ENCODE data around the gene CHRNB1. TPM values are rescaled to one million over a fixed set of nuclear protein-coding genes. Genes with fewer than 3 reads are reported as not detected.
"Not testable (repeated sequence)": the region's sequence is repeated elsewhere in the genome, so short reads cannot be mapped to it uniquely, and the experiment has no call there.

Gene CHRNB1
- total and polyA plus RNA-seq, 2 of the 8 experiments (the other 6 are each of a cell fraction or from before 2014, with no cell fraction given): 14.1 to 28.2 TPM

GRCh38 chr17:7468804-7469389, 24.0 kb downstream of the CHRNB1 start (continued):
- TF ChIP-seq GABPA (IDR thresholded peaks at IDR 0.05; ENCODE audit: borderline replicate concordance, insufficient read depth, low read length): no peak
- no peak for TF ChIP-seq SIN3A (conservative IDR thresholded peaks at IDR 0.05 in 1 of 2, IDR thresholded peaks at IDR 0.05 in 1 of 2; ENCODE audit: low read depth in 1 of 2, low read length in 2 of 2)

GRCh38 chr17:7469843-7470242, 25.0 kb downstream of the CHRNB1 start:
- H3K27ac ChIP-seq (ENCODE audit: low read depth, low read length); H2BK120ac ChIP-seq (replicated peaks; ENCODE audit: low read depth, low read length); H3K9me3 ChIP-seq (ENCODE audit: insufficient read depth in 2 of 2, low read depth in 1 of 2, low read length in 1 of 2); FAIRE-seq; H2BK15ac ChIP-seq (ENCODE audit: low read length); H3K4me2 ChIP-seq (ENCODE audit: insufficient read depth in 1 of 2, low read depth in 2 of 2, low read length in 2 of 2); H3K9ac ChIP-seq (replicated peaks in 1 of 4; ENCODE audit: extremely low read depth in 1 of 4, low read depth in 3 of 4, low read length in 3 of 4); H2BK12ac ChIP-seq (ENCODE audit: low read depth, low read length); H3K18ac ChIP-seq (ENCODE audit: extremely low read depth, low read length); DNase-seq (ENCODE audit: low read depth in 1 of 2, low spot score in 2 of 2); H4K91ac ChIP-seq (replicated peaks; ENCODE audit: insufficient read length, low read length); H3K4me3 ChIP-seq (ENCODE audit: extremely low read depth in 1 of 4, insufficient read depth in 2 of 4, low read depth in 3 of 4, low read length in 4 of 4); H3K23me2 ChIP-seq (ENCODE audit: low read depth, low read length); H2AFZ ChIP-seq (ENCODE audit: low read length); H2BK5ac ChIP-seq (ENCODE audit: low read depth, low read length); H2AK5ac ChIP-seq (ENCODE audit: low read depth, low read length); H3K14ac ChIP-seq (ENCODE audit: insufficient read length); H3K4me1 ChIP-seq (replicated peaks in 1 of 4; ENCODE audit: control insufficient read depth in 3 of 4, insufficient read depth in 4 of 4, low read length in 3 of 4); H3K79me1 ChIP-seq (ENCODE audit: low read depth, low read length); H4K8ac ChIP-seq (ENCODE audit: extremely low read depth, insufficient read depth, low read length); H3K27me3 ChIP-seq (replicated peaks in 1 of 4; ENCODE audit: control insufficient read depth in 3 of 4, extremely low read depth in 1 of 4, insufficient read depth in 3 of 4, low read length in 3 of 4); H3K36me3 ChIP-seq (ENCODE audit: control insufficient read depth in 2 of 4, insufficient read depth in 4 of 4, low read length in 3 of 4); H4K5ac ChIP-seq (ENCODE audit: insufficient read length, low read depth, low read length); H3K56ac ChIP-seq (replicated peaks; ENCODE audit: insufficient read length, low read depth, low read length); H3K23ac ChIP-seq (ENCODE audit: insufficient read length); H3K79me2 ChIP-seq (ENCODE audit: control insufficient read depth in 1 of 2, insufficient read depth in 2 of 2, low read length in 2 of 2); H4K20me1 ChIP-seq (replicated peaks in 1 of 2; ENCODE audit: control insufficient read depth in 1 of 2, insufficient read depth in 2 of 2, low read length in 2 of 2); H2BK20ac ChIP-seq (ENCODE audit: low read length); H3K4ac ChIP-seq (replicated peaks; ENCODE audit: insufficient read length, low read depth, low read length): not testable (repeated sequence)
- CTCF ChIA-PET (ENCODE audit: partially characterized antibody): interaction anchor here (2.1 kb wide), 1 partner anchor 91 kb away, joined by 6 read pairs; no protein-coding TSS in a partner anchor
- POLR2A ChIA-PET (ENCODE audit: partially characterized antibody): interaction anchor here (1.2 to 13.8 kb wide), 5 partner anchors 9 to 62 kb away, joined by 3 to 200 read pairs (median 6); partner anchors contain the start of genes NLGN2, POLR2A, SLC35G6 and ZBTB4
- WGBS, 2 experiments (ENCODE audit: extremely low coverage in 1 of 2, insufficient coverage in 1 of 2, insufficient read length in 1 of 2, insufficient replicate concordance in 2 of 2, low coverage in 1 of 2, low lambda C conversion rate in 2 of 2, missing lambda C conversion rate in 1 of 2): 93% methylated on average over 12 of the region's 12 CpGs; no CpG with 5 or more reads in 1 of the 2 experiments
